Loucy (cell line): ENCODE data around the gene ARHGAP28.

ENCODE experiments used
- CTCF ChIP-seq: fragments of 200-600 bp; sonication (generic); conservative IDR thresholded peaks from 2 replicates; pipeline ENCODE4 v1.5.1; 2014; ENCODE audit warnings: mild to moderate bottlenecking, antibody characterized with exemption, low read length
- EZH2phosphoT487 ChIP-seq: fragments of 200-600 bp; IDR thresholded peaks from 2 replicates; pipeline ENCODE4 v1.6.1; 2018; ENCODE audit warnings: antibody characterized with exemption, mild to moderate bottlenecking, moderate library complexity, borderline replicate concordance

GRCh38 chr18:6928359-6928758 lies 198.8 kb downstream of the ARHGAP28 start:
- no peak for TF ChIP-seq CTCF
- TF ChIP-seq EZH2phosphoT487: no peak
